GM04504 (cell line): ENCODE measurements around the gene ACSL5.
"Not testable (repeated sequence)": the region's sequence is repeated elsewhere in the genome, so short reads cannot be mapped to it uniquely, and the experiment has no call there.

Experiments
- DNase-seq: peaks from one replicate; pipeline ENCODE4 v3.0.0-alpha.2; 2012; ENCODE audit warnings: low read depth

ACSL5 gene

DNA sequence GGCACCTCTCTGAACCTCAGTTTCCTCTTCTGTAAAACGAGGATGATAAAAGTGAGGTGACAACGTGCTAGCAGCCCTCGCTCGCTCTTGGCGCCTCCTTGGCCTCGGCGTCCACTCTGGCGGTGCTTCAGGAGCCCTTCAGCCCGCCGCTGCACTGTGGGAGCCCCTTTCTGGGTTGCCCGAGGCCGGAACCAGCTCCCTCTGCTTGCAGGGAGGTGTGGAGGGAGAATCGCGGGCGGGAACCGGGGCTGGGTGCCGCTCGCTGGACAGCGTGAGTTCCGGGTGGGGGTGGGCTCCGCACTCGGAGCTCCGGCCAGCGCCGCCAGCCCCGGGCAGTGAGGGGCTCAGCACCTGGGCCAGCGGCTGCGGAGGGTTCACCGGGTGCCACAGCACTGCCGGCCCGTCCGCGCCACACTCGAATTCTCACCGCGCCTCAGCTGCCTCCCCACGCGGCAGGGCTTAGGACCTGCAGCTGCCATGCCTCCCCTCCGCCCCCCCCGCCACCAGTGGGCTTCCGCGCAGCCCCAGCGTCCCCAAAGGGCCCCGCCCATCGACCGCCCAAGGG lies 24.3 kb upstream of the ACSL5 start:
- DNase-seq: no peak

DNA sequence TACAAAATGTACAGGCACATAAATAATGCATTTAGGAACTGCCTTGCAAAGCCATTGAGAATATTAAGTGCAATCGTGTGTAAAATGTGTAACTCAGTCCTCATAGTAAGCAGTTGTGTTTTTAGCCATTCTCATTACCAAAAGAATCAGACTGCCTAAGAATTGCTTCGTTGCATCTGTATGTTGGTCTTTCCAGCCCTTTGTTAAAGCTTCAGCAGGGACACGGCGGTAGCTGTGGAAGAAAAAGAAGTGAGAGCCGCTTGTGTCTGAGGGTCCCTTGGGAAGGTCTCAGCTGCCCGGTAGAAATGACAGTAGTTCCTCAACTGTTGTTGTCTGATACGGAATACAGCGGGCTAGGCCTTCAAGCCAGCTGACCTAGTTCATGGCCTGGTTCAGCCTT lies 22.8 kb upstream of the ACSL5 start:
- no peak for DNase-seq

DNA sequence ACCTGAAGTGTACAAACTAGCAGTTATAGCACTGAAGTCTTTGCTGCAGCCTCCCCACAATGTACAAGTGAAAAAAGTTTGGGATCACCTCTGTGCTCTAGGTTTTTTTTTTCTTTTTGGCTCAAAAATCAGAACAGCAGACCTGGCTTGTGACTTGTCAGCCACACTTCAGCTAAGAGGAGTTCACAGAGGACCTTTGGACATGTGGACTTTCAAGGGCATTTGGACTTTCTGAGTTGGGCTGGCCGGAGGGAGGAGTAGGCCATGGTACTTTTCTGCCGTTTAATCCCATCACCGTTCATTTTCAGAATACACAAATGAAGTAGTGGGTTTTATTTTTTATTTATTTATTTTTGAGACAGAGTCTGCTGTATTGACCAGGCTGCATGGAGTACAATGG lies 21.9 kb upstream of the ACSL5 start:
- no peak for DNase-seq

DNA sequence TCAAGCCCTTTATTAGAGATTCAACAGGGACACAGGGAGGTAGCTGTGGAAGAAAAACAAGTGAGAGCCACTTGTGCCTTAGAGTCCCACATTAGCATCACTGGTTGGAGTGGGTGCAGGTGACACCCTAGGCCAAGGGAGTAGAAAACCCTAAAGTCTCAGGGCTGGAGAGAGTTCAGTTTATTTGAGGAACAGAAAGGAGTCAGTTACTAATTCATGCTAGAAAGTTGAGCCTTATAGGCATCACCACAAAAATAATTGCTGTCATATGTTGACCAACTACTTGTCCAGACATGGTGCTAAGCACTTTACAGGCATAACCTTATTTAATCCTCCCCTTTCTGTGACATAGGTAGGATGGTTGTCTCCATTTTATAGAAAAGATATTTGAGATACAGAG lies 20.9 kb upstream of the ACSL5 start:
- no peak for DNase-seq

DNA sequence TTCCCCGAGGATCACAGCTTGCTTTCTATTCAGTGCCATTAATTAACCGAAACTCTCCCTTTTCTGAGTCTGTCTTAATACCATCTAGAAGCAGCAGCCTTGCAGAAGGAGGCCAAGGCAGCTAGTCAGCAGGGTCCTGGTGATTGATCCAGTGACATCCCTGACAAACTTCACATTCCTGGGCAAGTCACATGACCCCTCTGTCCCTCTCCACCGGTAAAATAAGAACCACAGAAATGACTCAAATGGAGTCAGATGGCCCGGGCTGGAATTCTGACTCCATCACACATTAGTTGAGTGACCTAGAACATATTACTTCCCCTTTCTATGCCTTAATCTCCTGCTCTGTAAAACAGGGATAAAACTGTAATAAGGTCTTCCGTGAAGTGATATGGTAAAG lies 17.2 kb upstream of the ACSL5 start:
- no peak for DNase-seq

DNA sequence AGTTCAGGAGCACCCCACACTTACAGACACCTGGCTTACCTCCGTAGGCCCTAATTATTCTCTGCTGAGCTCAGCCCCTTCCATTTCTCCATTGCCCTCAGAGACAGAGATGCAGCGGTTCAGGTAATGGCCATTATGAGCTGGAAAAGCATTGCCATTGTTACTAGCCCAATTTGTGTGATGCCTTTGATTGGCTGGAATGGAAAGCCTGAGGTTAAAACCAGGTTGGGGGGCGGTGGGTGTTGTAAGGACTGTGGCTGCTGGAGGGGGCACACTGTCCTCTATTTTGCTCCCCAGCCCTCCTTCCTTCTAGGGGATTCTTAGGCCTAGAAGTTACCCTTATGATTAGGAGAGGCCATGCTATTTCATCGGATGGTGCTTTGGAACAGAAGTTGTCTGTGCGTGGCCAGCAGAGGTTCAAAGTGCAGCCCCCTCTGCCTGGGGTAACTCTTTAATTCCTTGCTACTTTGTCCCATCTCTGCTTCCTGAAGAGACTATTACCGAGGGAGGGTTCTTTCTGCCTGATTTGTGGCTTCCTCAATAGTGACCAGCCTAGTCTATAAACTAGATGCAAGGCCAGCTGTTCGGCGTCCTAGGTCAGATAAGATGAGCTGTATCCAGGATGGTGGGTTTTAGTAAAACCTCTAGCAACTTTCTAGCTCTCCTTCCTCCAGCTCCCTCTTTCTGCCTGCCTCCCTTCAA lies 14.2 kb upstream of the ACSL5 start:
- no peak for DNase-seq

DNA sequence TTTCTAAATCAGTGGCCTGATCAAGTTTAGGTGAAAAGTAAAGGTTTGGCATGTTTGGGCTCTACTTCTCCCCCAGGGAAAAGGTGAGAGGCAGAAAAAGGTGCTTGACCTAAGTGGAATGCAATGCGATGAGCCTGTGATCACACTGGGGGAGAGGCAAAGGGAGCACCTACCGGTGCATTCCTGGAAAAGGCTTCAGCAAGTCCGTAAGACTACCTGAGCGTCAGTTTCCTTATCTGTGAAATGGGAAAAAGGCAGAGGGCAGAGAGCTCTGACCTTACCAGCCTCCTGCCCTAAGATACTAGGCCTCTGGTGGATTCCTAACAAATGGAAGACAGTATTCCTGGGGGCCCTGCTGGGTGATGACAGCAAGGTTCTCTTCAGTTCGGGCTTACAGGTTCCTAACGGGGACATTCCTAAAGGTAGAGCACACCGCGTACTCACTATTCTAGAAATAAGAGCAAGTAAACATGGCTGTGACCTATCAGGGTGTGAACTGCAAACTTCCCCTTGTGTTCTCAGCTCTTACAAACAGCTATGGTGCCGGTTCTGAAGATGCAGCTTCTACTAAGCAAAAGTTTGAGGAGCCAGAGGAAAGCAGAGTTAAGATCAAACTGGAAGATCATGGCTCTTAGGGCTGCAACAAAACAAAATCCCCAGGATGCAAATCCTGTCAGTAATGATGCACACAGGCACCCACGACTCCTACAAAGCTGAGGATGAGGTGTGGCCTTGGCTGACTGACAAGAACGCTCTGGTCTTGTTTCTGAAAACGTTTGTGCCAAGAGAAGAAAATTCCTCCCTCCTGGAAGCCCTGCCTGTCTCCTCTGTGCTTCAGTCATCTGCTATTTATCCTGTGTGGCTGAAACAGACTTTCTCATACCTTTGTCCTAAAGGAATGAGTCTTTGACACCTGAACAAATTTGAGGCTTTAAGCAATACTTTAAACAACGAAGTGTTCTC lies 13.3 kb upstream of the ACSL5 start:
- no peak for DNase-seq

DNA sequence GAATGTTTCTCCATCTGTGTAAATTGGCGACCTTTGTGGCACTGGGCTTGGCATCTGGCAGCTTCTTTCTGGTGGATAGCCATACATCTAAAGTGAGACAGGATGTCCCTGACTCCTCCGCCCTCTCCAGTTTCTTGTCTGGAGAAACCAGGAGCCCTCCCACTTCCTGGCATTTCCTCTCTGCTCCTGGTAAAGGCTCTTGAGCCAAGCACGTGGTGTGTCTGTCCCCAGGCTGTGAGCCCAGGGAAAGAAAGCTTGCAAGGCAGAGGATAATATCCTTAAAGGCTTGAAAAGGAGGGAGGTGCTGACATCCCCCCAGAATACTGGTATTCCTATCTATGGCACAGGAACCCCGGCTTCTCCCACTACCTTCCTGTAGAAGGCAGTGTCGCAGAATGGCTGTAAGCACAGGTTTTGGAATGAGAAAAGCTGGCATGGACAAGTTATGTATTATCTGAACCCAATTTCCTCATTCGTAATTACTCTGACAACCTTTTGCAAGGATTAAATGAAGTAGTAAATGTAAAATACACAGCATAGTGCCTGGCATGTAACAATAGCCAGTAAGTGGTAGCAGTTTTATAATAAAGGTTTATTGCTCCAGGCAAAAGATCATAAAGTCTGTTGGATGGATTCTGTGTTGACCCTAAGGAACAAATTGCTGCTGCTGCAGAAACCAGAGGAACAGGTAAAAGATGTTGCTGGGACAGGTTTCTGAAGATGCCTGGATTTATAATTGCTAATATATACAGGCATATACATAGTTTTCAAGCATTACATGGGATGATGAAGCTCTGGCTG lies 11.8 kb upstream of the ACSL5 start:
- peak; percentile 37 for DNase-seq

DNA sequence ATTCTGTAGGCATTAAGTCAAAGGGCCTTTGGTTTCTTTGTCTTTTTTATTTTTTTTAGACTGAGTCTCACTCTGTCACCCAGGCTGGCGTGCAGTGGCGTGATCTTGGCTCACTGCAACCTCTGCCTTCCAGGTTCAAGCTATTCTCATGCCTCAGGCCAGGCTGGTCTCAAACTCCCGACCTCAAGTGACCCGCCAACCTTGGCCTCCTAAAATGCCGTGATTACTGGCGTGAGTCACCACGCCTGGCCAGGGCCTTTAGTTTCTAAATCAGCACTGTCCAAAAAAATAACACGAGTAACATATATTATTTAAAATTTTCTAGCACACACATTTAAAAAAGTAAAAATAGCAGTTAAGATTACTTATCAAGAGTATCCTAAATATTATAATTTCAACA lies 11.1 kb upstream of the ACSL5 start:
- DNase-seq: no peak

DNA sequence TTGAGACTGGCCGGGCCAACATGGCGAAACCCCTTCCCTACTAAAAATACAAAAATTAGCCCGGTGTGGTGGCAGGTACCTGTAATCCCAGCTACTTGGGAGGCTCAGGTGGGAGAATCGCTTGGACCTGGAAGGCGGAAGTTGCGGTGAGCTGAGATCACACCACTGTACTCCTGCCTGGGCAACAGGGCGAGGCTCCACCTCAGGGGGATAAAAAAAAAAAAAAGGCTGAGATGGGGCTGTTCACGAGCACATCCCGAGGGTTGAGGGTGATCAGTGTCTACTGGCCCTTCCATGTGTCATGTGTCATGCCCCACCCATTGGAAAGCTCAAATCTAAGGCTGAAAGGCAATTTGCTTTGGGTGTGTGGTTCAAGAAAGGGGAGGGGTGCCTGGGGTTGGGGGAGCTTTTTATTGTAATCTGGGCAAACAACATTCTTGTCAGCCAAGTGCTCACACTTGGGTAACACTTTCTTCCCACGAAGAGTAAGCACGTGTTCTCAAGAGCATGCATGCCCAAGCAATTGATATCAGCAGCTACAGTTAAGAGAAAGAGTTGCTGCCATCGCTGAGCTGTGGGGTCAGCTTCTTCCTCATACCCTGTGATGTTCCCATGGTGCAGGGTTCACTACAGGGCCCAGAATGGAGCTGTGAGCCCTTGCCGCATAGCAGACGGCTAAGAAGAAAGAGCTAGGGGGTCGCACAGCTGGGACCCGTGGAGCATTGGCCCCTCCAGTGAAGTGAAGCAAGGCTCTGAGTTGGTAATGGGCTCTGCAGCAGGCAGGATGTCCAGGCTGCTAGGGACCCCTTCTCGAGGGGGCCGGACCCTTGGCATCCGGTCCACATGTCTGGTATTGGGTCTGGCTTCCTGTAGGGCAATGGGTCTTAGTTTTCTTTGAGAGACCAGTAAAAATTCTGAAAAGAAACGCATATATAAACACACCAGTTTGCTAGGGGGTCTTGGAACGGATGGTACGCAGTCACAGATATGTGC lies 9.9 kb upstream of the ACSL5 start:
- DNase-seq: no peak

DNA sequence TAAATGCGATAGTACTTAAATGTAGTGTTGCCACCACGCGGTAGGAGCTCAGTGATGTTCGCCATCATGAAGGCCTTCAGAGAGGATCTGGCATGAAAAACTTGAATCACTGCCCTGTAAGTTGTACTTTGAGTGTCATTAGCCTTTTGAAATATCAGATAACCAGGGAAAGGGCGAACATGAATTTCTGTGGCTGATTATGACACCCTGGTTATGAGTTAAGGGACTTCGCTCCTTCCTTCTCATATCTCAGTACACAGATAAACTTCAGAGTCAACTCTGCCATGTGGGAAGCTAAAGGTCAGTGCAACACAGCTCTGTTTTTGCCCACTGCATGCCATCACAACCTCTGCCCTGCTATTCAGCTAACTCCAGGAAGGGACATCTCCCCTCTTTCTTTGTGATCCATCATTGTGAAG lies 8.9 kb upstream of the ACSL5 start:
- no peak for DNase-seq

DNA sequence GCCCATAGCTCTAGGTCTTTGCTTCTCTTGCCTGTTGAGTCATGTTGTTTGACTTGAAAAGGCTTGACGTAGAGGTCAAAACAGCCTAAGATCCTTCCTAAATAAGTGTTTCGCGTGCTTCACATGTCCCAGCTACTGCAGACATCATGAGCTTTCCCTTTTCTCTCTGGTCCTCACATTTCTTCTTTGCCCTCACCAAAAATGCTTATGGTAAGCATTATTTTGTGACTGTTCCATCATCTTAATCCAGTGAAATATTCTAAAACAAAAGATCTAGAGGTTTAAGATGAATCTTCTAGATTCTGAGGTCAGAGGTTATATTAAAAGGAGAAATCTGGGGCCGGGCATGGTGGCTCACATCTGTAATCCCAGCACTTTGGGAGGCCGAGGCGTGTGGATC lies 8.5 kb upstream of the ACSL5 start:
- no peak for DNase-seq

DNA sequence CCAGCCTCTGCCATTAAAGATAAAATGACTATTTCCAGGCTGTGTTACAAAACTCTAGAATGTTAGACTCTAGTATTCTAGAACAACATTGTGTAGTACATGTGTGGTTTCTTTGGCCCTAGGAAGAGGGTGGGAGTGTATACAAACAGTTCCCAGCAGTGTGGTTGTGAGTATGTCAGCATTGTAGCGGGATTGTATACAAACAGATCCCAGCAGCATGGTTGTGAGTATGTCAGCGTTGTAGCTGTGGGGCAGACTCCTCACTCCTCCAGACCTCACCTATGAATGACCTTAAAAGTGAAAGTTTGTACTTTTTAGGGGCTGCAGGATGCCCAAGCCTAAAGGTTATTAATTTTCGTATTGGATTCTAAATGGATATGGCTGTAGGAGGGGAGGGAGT lies 6.9 kb upstream of the ACSL5 start:
- DNase-seq: no peak

DNA sequence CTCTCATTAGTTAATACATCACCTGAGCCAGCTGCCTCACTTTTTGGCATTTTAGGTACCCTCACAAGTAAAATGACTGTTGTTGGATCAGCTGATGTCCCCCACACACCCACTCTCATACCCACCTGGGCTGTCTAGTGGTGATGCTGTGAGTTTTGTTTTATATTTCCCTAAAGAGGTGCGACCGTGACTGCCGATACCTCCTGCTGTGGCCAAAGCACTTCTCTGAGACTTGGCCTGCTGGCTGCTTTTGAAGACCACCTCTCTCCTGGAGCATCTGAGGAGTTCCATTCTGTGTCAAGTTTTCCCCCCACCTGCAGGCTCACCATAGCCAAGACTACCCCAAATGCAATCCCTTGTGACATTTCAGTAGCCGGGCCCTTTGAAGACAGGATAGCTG lies 6.4 kb upstream of the ACSL5 start:
- DNase-seq: no peak

DNA sequence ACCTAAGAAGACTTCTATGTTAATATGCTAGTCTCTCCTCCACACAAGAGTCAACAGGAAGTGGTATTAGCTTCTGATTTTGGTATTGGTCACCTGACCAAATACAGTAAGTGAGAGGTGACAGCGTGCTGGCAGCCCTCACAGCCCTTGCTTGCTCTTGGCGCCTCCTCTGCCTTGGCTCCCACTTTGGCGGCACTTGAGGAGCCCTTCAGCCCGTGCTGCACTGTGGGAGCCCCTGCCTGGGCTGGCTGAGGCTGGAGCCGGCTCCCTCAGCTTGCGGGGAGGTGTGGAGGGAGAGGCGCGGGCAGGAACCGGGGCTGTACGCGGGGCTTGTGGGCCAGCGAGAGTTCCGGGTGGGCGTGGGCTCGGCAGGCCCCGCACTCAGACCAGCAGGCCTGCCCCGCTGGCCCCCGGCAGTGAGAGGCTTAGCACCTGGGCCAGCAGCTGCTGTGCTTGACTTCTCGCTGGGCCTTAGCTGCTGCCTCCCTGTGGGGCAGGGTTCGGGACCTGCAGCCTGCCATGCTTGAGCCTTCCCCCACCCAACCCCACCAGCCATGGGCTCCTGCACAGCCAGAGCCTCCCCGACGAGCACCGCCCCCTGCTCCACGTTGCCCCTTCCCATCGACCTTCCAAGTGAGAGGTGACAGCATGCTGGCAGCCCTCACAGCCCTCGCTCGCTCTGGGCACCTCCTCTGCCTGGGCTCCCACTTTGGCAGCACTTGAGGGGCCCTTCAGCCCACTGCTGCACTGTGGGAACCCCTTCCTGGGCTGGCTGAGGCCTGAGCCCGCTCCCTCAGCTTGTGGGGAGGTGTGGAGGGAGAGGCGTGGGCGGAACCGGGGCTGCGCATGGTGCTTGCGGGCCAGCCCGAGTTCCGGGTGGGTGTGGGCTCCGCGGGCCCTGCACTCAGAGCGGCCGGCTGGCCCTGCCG lies 4.2 kb upstream of the ACSL5 start:
- no peak for DNase-seq

DNA sequence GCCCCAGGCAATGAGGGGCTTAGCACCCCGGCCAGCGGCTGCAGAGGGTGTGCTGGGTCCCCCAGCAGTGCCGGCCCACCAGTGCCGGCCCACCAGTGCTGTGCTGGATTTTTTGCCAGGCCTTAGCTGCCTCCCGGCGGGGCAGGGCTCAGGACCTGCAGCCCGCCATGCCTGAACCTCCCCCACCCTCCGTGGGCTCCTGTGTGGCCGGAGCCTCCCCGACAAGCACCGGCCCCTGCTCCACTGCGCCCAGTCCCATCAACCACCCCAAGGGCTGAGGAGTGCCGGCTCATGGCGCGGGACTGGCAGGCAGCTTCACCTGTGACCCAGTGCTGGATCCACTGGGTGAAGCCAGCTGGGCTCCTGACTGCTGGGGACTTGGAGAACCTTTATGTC lies 3.5 kb upstream of the ACSL5 start:
- DNase-seq: no peak

DNA sequence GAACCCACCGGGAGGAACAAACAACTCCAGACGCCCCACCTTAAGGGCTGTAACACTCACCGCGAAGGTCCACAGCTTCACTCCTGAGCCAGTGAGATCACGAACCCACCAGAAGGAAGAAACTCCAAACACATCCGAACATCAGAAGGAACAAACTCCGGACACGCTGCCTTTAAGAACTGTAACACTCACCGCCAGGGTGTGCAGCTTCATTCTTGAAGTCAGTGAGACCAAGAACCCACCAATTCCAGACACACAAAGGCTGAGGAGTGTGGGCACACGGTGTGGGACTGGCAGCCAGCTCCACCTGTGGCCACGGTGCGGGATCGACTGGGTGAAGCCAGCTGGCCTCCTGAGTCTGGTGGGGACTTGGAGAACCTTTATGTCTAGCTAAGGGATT lies 2.6 kb upstream of the ACSL5 start:
- DNase-seq: not testable (repeated sequence)

DNA sequence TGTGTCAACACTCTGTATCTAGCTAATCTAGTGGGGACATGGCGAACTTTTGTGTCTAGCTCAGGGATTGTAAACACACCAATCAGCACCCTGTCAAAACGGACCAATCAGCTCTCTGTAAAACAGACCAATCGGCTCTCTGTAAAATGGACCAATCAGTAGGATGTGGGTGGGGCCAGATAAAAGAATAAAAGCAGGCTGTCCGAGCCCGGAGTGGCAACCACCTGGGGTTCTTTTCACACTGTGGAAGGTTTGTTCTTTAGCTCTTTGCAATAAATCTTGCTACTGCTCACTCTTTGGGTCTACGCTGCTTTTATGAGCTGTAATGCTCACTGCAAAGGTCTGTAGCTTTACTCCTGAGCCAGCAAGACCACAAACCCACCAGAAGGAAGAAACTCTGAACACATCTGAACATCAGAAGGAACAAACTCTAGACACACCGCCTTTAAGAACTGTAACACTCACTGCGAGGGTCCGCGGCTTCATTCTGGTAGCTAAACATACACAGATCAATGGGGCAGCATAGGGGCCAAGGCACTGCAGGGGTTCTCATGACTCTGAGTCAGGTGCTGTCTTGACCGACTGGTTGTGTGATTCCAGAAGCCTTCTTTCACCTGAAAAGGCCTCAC lies 1.6 kb upstream of the ACSL5 start:
- DNase-seq: not testable (repeated sequence)
